ENCODE results near the gene GET3.

DNA sequence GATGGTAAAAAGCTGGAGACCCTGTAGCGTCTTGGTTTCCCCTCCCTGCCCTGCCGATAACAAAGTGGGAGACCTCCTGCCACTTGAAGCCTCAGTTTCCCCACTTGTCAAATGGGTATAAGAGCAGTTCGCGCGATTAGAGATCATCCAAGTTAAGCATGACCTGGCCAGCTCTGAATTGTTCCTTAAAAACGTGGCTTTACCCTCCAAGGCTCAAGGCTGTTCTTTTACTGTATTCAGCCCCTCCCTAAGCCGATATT lies 14.0 kb upstream of the GET3 start:
- TF ChIP-seq CTCF (IDR thresholded peaks at IDR 0.05; ENCODE audit: low read length), result no peak
- TF ChIP-seq EZH2 (optimal IDR thresholded peaks at IDR 0.05; ENCODE audit: low read depth, low read length), result no peak
- TF ChIP-seq EZH2phosphoT487 (IDR thresholded peaks at IDR 0.05; ENCODE audit: low read length), result no peak

Data from MM.1S (cell line).